ENCODE data around the gene KDM7A. TPM values are rescaled to one million over a fixed set of nuclear protein-coding genes. Genes with fewer than 3 reads are reported as not detected.

KDM7A gene
- total RNA-seq, 1 experiment from 2014 or later, result 12.2 TPM

GRCh38 chr7:140085447-140085846, 91.3 kb downstream of the KDM7A start:
- no peak overlapping the region for H3K4me3 Mint-ChIP-seq
- ChIA-PET POLR2A (no interaction called here), CTCF (interaction anchor here (1.4 kb wide), 1 partner anchor 258 kb away, joined by 3 read pairs; no protein-coding TSS in a partner anchor)
- peaks cover 6% of the 10 kb centered on the region for H3K4me1 Mint-ChIP-seq
- TF ChIP-seq FOXP1 (CRISPR knock-in tag; IDR thresholded peaks at IDR 0.05; ENCODE audit: borderline replicate concordance) (no peak), ZNF138 (CRISPR knock-in tag; conservative IDR thresholded peaks at IDR 0.05) (no peak), SP1 (CRISPR knock-in tag; conservative IDR thresholded peaks at IDR 0.05) (no peak), ATF3 (CRISPR knock-in tag; conservative IDR thresholded peaks at IDR 0.05) (no peak), ZNF317 (CRISPR knock-in tag; IDR thresholded peaks at IDR 0.05; ENCODE audit: borderline replicate concordance, low read depth) (no peak), TCF7 (CRISPR knock-in tag; IDR thresholded peaks at IDR 0.05; ENCODE audit: low read depth) (no peak), IRF2 (CRISPR knock-in tag; IDR thresholded peaks at IDR 0.05; ENCODE audit: borderline replicate concordance, low read depth) (no peak), ESRRA (CRISPR knock-in tag; IDR thresholded peaks at IDR 0.05; ENCODE audit: borderline replicate concordance) (no peak), GABPB1 (CRISPR knock-in tag; IDR thresholded peaks at IDR 0.05) (no peak), ZNF423 (CRISPR knock-in tag; IDR thresholded peaks at IDR 0.05) (no peak)
- TF ChIP-seq, protein P1, sequence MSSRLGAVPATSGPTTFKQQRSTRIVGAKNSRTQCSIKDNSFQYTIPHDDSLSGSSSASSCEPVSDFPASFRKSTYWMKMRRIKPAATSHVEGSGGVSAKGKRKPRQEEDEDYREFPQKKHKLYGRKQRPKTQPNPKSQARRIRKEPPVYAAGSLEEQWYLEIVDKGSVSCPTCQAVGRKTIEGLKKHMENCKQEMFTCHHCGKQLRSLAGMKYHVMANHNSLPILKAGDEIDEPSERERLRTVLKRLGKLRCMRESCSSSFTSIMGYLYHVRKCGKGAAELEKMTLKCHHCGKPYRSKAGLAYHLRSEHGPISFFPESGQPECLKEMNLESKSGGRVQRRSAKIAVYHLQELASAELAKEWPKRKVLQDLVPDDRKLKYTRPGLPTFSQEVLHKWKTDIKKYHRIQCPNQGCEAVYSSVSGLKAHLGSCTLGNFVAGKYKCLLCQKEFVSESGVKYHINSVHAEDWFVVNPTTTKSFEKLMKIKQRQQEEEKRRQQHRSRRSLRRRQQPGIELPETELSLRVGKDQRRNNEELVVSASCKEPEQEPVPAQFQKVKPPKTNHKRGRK (CRISPR knock-in tag; IDR thresholded peaks at IDR 0.05; ENCODE audit: borderline replicate concordance), result no peak
- DNase-seq (ENCODE audit: low spot score) (no peak), ATAC-seq (no peak)
- H3K9me3 Mint-ChIP-seq, result no peaks in the 10 kb centered on the region
- H3K27ac Mint-ChIP-seq, result no peak overlapping the region
- H3K36me3 Mint-ChIP-seq, result no peaks in the 10 kb centered on the region
- no peaks in the 10 kb centered on the region for H3K27me3 Mint-ChIP-seq (ENCODE audit: low read depth)

DNA sequence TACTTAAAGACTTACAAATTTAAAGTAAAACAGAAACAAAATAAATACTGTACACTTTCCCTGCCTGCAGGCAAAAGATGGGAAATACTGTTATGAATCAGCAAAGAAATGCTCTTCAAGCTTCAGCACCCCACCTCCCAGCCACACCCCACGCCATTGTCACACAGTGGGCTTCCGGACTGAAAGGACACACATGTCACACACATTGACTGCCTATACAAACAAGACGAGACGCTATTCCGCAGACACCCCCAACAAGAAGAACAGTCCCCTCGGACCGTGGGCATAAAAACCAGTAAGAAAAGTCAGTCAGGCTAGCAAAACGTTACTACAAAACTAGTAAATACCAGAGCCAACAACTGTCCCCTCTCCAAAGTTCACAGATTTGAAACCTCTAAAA, 91.8 kb downstream of the KDM7A start:
- POLR2A ChIA-PET, result no interaction called here
- H3K27ac Mint-ChIP-seq, result no peak overlapping the region
- DNase-seq (ENCODE audit: low spot score) (no peak), ATAC-seq (no peak)
- peaks cover 6% of the 10 kb centered on the region for H3K4me1 Mint-ChIP-seq
- H3K36me3 Mint-ChIP-seq, result no peaks in the 10 kb centered on the region
- H3K9me3 Mint-ChIP-seq, result no peaks in the 10 kb centered on the region
- no peaks in the 10 kb centered on the region for H3K27me3 Mint-ChIP-seq (ENCODE audit: low read depth)
- no peak overlapping the region for H3K4me3 Mint-ChIP-seq
- CTCF ChIA-PET, result interaction anchor here (1.4 kb wide), 1 partner anchor 258 kb away, joined by 3 read pairs; no protein-coding TSS in a partner anchor
- TF ChIP-seq, protein P2, sequence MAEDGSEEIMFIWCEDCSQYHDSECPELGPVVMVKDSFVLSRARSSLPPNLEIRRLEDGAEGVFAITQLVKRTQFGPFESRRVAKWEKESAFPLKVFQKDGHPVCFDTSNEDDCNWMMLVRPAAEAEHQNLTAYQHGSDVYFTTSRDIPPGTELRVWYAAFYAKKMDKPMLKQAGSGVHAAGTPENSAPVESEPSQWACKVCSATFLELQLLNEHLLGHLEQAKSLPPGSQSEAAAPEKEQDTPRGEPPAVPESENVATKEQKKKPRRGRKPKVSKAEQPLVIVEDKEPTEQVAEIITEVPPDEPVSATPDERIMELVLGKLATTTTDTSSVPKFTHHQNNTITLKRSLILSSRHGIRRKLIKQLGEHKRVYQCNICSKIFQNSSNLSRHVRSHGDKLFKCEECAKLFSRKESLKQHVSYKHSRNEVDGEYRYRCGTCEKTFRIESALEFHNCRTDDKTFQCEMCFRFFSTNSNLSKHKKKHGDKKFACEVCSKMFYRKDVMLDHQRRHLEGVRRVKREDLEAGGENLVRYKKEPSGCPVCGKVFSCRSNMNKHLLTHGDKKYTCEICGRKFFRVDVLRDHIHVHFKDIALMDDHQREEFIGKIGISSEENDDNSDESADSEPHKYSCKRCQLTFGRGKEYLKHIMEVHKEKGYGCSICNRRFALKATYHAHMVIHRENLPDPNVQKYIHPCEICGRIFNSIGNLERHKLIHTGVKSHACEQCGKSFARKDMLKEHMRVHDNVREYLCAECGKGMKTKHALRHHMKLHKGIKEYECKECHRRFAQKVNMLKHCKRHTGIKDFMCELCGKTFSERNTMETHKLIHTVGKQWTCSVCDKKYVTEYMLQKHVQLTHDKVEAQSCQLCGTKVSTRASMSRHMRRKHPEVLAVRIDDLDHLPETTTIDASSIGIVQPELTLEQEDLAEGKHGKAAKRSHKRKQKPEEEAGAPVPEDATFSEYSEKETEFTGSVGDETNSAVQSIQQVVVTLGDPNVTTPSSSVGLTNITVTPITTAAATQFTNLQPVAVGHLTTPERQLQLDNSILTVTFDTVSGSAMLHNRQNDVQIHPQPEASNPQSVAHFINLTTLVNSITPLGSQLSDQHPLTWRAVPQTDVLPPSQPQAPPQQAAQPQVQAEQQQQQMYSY (CRISPR knock-in tag; IDR thresholded peaks at IDR 0.05), result no peak
- TF ChIP-seq, protein P3, sequence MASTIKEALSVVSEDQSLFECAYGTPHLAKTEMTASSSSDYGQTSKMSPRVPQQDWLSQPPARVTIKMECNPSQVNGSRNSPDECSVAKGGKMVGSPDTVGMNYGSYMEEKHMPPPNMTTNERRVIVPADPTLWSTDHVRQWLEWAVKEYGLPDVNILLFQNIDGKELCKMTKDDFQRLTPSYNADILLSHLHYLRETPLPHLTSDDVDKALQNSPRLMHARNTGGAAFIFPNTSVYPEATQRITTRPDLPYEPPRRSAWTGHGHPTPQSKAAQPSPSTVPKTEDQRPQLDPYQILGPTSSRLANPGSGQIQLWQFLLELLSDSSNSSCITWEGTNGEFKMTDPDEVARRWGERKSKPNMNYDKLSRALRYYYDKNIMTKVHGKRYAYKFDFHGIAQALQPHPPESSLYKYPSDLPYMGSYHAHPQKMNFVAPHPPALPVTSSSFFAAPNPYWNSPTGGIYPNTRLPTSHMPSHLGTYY (CRISPR knock-in tag; IDR thresholded peaks at IDR 0.05), result no peak
- TF ChIP-seq RELA (CRISPR knock-in tag; IDR thresholded peaks at IDR 0.05; ENCODE audit: borderline replicate concordance) (no peak), SMAD3 (CRISPR knock-in tag; IDR thresholded peaks at IDR 0.05; ENCODE audit: borderline replicate concordance) (no peak), GRHL2 (CRISPR knock-in tag; IDR thresholded peaks at IDR 0.05; ENCODE audit: insufficient replicate concordance, severe bottlenecking) (no peak), AFF4 (CRISPR knock-in tag; IDR thresholded peaks at IDR 0.05; ENCODE audit: borderline replicate concordance) (no peak)
- TF ChIP-seq, protein P4, sequence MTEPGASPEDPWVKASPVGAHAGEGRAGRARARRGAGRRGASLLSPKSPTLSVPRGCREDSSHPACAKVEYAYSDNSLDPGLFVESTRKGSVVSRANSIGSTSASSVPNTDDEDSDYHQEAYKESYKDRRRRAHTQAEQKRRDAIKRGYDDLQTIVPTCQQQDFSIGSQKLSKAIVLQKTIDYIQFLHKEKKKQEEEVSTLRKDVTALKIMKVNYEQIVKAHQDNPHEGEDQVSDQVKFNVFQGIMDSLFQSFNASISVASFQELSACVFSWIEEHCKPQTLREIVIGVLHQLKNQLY (CRISPR knock-in tag; IDR thresholded peaks at IDR 0.05), result no peak
- TF ChIP-seq, protein P5, sequence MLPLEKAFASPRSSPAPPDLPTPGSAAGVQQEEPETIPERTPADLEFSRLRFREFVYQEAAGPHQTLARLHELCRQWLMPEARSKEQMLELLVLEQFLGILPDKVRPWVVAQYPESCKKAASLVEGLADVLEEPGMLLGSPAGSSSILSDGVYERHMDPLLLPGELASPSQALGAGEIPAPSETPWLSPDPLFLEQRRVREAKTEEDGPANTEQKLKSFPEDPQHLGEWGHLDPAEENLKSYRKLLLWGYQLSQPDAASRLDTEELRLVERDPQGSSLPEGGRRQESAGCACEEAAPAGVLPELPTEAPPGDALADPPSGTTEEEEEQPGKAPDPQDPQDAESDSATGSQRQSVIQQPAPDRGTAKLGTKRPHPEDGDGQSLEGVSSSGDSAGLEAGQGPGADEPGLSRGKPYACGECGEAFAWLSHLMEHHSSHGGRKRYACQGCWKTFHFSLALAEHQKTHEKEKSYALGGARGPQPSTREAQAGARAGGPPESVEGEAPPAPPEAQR (CRISPR knock-in tag; IDR thresholded peaks at IDR 0.05), result no peak
